ENCODE data around the gene EMCN.
"Not testable (repeated sequence)": the region's sequence is repeated elsewhere in the genome, so short reads cannot be mapped to it uniquely, and the experiment has no call there.

The EMCN gene

GRCh38 chr4:100367451-100367850 is 150.4 kb downstream of the EMCN start:
- TF ChIP-seq POLR2A (IDR thresholded peaks at IDR 0.05; ENCODE audit: low read depth, low read length) (no peak), POLR2AphosphoS5 (IDR thresholded peaks at IDR 0.05; ENCODE audit: low read depth, low read length) (no peak), TAF1 (IDR thresholded peaks at IDR 0.05; ENCODE audit: borderline replicate concordance, low read depth, low read length) (no peak)
- no peak for DNase-seq (ENCODE audit: insufficient read length)
- no peak for FAIRE-seq

- FAIRE-seq (no peak), DNase-seq (ENCODE audit: insufficient read length) (no peak)
- TF ChIP-seq TAF1 (IDR thresholded peaks at IDR 0.05; ENCODE audit: borderline replicate concordance, low read depth, low read length) (no peak), POLR2A (IDR thresholded peaks at IDR 0.05; ENCODE audit: low read depth, low read length) (no peak)
Observed at GRCh38 chr4:100366213-100366612, 151.6 kb downstream of the EMCN start.

GRCh38 chr4:100362366-100362765 is 155.5 kb downstream of the EMCN start:
- no peak for TF ChIP-seq POLR2AphosphoS5 (IDR thresholded peaks at IDR 0.05; ENCODE audit: low read depth, low read length)
- no peak for TF ChIP-seq POLR2A (IDR thresholded peaks at IDR 0.05; ENCODE audit: low read depth, low read length)
- TF ChIP-seq TAF1 (IDR thresholded peaks at IDR 0.05; ENCODE audit: borderline replicate concordance, low read depth, low read length): no peak
- FAIRE-seq (no peak), DNase-seq (ENCODE audit: insufficient read length) (no peak)

GRCh38 chr4:100361336-100361735 is 156.5 kb downstream of the EMCN start:
- TF ChIP-seq POLR2A (IDR thresholded peaks at IDR 0.05; ENCODE audit: low read depth, low read length) (no peak), TAF1 (IDR thresholded peaks at IDR 0.05; ENCODE audit: borderline replicate concordance, low read depth, low read length) (no peak), POLR2AphosphoS5 (IDR thresholded peaks at IDR 0.05; ENCODE audit: low read depth, low read length) (no peak)
- no peak for DNase-seq (ENCODE audit: insufficient read length)
- no peak for FAIRE-seq

- FAIRE-seq: no peak
- TF ChIP-seq POLR2AphosphoS5 (IDR thresholded peaks at IDR 0.05; ENCODE audit: low read depth, low read length) (no peak), POLR2A (IDR thresholded peaks at IDR 0.05; ENCODE audit: low read depth, low read length) (no peak), TAF1 (IDR thresholded peaks at IDR 0.05; ENCODE audit: borderline replicate concordance, low read depth, low read length) (no peak)
- DNase-seq (ENCODE audit: insufficient read length): no peak
Observed at GRCh38 chr4:100360211-100360610, 157.6 kb downstream of the EMCN start.

GRCh38 chr4:100359441-100359840 is 158.4 kb downstream of the EMCN start:
- TF ChIP-seq POLR2AphosphoS5 (IDR thresholded peaks at IDR 0.05; ENCODE audit: low read depth, low read length) (no peak), POLR2A (IDR thresholded peaks at IDR 0.05; ENCODE audit: low read depth, low read length) (no peak), TAF1 (IDR thresholded peaks at IDR 0.05; ENCODE audit: borderline replicate concordance, low read depth, low read length) (no peak)
- no peak for FAIRE-seq
- DNase-seq (ENCODE audit: insufficient read length): no peak

GRCh38 chr4:100357542-100357941 is 160.3 kb downstream of the EMCN start:
- FAIRE-seq: no peak
- TF ChIP-seq POLR2AphosphoS5 (IDR thresholded peaks at IDR 0.05; ENCODE audit: low read depth, low read length) (no peak), TAF1 (IDR thresholded peaks at IDR 0.05; ENCODE audit: borderline replicate concordance, low read depth, low read length) (no peak), POLR2A (IDR thresholded peaks at IDR 0.05; ENCODE audit: low read depth, low read length) (no peak)
- DNase-seq (ENCODE audit: insufficient read length): no peak

- DNase-seq (ENCODE audit: insufficient read length) (no peak), FAIRE-seq (no peak)
- TF ChIP-seq POLR2A (IDR thresholded peaks at IDR 0.05; ENCODE audit: low read depth, low read length) (no peak), POLR2AphosphoS5 (IDR thresholded peaks at IDR 0.05; ENCODE audit: low read depth, low read length) (no peak), TAF1 (IDR thresholded peaks at IDR 0.05; ENCODE audit: borderline replicate concordance, low read depth, low read length) (no peak)
Observed at GRCh38 chr4:100356172-100356571, 161.7 kb downstream of the EMCN start.

- DNase-seq (ENCODE audit: insufficient read length); FAIRE-seq: not testable (repeated sequence)
Observed at GRCh38 chr4:100352352-100352751, 165.5 kb downstream of the EMCN start.

- FAIRE-seq (no peak), DNase-seq (ENCODE audit: insufficient read length) (no peak)
- TF ChIP-seq POLR2A (IDR thresholded peaks at IDR 0.05; ENCODE audit: low read depth, low read length) (no peak), POLR2AphosphoS5 (IDR thresholded peaks at IDR 0.05; ENCODE audit: low read depth, low read length) (no peak), TAF1 (IDR thresholded peaks at IDR 0.05; ENCODE audit: borderline replicate concordance, low read depth, low read length) (no peak)
Observed at GRCh38 chr4:100348473-100348872, 169.3 kb downstream of the EMCN start.

- DNase-seq (ENCODE audit: insufficient read length) (no peak), FAIRE-seq (no peak)
- TF ChIP-seq POLR2AphosphoS5 (IDR thresholded peaks at IDR 0.05; ENCODE audit: low read depth, low read length) (no peak), TAF1 (IDR thresholded peaks at IDR 0.05; ENCODE audit: borderline replicate concordance, low read depth, low read length) (no peak), POLR2A (IDR thresholded peaks at IDR 0.05; ENCODE audit: low read depth, low read length) (no peak)
Observed at GRCh38 chr4:100347241-100347640, 170.6 kb downstream of the EMCN start.

- FAIRE-seq (no peak), DNase-seq (ENCODE audit: insufficient read length) (no peak)
- TF ChIP-seq POLR2AphosphoS5 (IDR thresholded peaks at IDR 0.05; ENCODE audit: low read depth, low read length) (no peak), POLR2A (IDR thresholded peaks at IDR 0.05; ENCODE audit: low read depth, low read length) (no peak), TAF1 (IDR thresholded peaks at IDR 0.05; ENCODE audit: borderline replicate concordance, low read depth, low read length) (no peak)
Observed at GRCh38 chr4:100345585-100345984, 172.2 kb downstream of the EMCN start.

All from GM12892 (cell line).